Karpas-422 (cell line): ENCODE measurements around the gene ASPHD1. TPM values are rescaled to one million over a fixed set of nuclear protein-coding genes. Genes with fewer than 3 reads are reported as not detected.

Experiments used
- DNase-seq: peaks from one replicate; pipeline ENCODE4 v3.0.0-alpha.2; 2015
- H2AFZ ChIP-seq: fragments of 200-600 bp; sonication (generic); 2 replicates; pipeline ENCODE4 v1.6.1; 2014; ENCODE audit warnings: antibody characterized with exemption, low read length, mixed read lengths
- H3K27ac ChIP-seq: fragments of 200-600 bp; sonication (generic); 2 replicates; pipeline ENCODE4 v1.5.1; 2014; ENCODE audit warnings: mild to moderate bottlenecking, low read length, moderate library complexity
- H3K27me3 ChIP-seq: fragments of 200-600 bp; sonication (generic); 2 replicates; pipeline ENCODE4 v1.6.1; 2014; ENCODE audit warnings: low read length, mixed read lengths
- H3K36me3 ChIP-seq: fragments of 200-600 bp; sonication (generic); 2 replicates; pipeline ENCODE4 v1.6.1; 2014; ENCODE audit warnings: low read length, mixed read lengths; ENCODE audit not compliant: insufficient read depth
- H3K4me1 ChIP-seq: fragments of 200-600 bp; sonication (generic); 2 replicates; pipeline ENCODE4 v1.6.1; 2014; ENCODE audit warnings: mild to moderate bottlenecking, low read length, mixed read lengths
- H3K4me2 ChIP-seq: fragments of 200-600 bp; sonication (generic); 2 replicates; pipeline ENCODE4 v1.6.1; 2014; ENCODE audit warnings: low read length, low read depth, mild to moderate bottlenecking; ENCODE audit not compliant: poor library complexity, severe bottlenecking
- H3K4me3 ChIP-seq: fragments of 200-600 bp; sonication (generic); 2 replicates; pipeline ENCODE4 v1.5.1; 2014; ENCODE audit warnings: mild to moderate bottlenecking, antibody characterized with exemption, low read length, mixed read lengths
- H3K79me2 ChIP-seq: fragments of 200-600 bp; sonication (generic); 2 replicates; pipeline ENCODE4 v1.6.1; 2014; ENCODE audit warnings: mild to moderate bottlenecking, low read length, mixed read lengths
- H3K9ac ChIP-seq: fragments of 200-600 bp; sonication (generic); 2 replicates; pipeline ENCODE4 v1.6.0; 2014; ENCODE audit warnings: low read length
- H3K9me2 ChIP-seq: fragments of 200-600 bp; sonication (generic), shearing (Covaris generic); replicated peaks from 2 replicates; pipeline ENCODE4 v1.6.0; 2014; ENCODE audit warnings: mild to moderate bottlenecking, low read length, moderate library complexity; ENCODE audit not compliant: insufficient read depth
- H3K9me3 ChIP-seq: fragments of 300-700, 200-600 bp; sonication (generic); 2 replicates; pipeline ENCODE4 v1.6.1; 2014; ENCODE audit warnings: low read length, mixed read lengths
- H4K20me1 ChIP-seq: fragments of 200-600 bp; sonication (generic); 2 replicates; pipeline ENCODE4 v1.6.1; 2014; ENCODE audit warnings: mild to moderate bottlenecking, antibody characterized with exemption, low read length, low read depth; ENCODE audit not compliant: insufficient read depth
- total RNA-seq: library from RNA; depleted of rRNA; stranded (reverse); fragments of >200 nt; shearing (Covaris generic); gene quantifications from 2 replicates; pipeline ENCODE4 v1.2.3, GENCODE V29; 2014; ENCODE audit warnings: low replicate concordance; rRNA removed

ASPHD1 gene
- 0.19 and 2.2 TPM in 2 replicates for total RNA-seq

- H3K36me3 ChIP-seq = no peaks in the 10 kb centered on the region
- H3K27ac ChIP-seq = no peak within 1 kb of the TSS
- peak within 1 kb of the TSS; percentile 64 for H3K9ac ChIP-seq
- peaks cover 15% of the 10 kb centered on the region for H3K4me1 ChIP-seq
- H2AFZ ChIP-seq = peak within 1 kb of the TSS; percentile 96
- peak within 1 kb of the TSS; percentile 69 for H3K4me3 ChIP-seq
- peak; percentile 88 for DNase-seq
- peak within 1 kb of the TSS; percentile 93 for H3K4me2 ChIP-seq
- H3K9me3 ChIP-seq = no peaks in the 10 kb centered on the region
- H3K9me2 ChIP-seq = no peaks in the 10 kb centered on the region
- H3K27me3 ChIP-seq = no peaks in the 10 kb centered on the region
- no peaks in the 10 kb centered on the region for H3K79me2 ChIP-seq
- H4K20me1 ChIP-seq = no peaks in the 10 kb centered on the region
Observed at GRCh38 chr16:29900102-29900887, at the start of gene ASPHD1. Gene ASPHD1, plus strand, starts transcription at chr16:29900488. Its CDS starts 484 bp downstream, at chr16:29900972.

- Histone ChIP-seq H3K9me2 (no peaks in the 10 kb centered on the region), H3K36me3 (no peaks in the 10 kb centered on the region), H2AFZ (no peak overlapping the region), H3K27me3 (no peaks in the 10 kb centered on the region), H3K4me2 (no peak overlapping the region), H3K27ac (no peak overlapping the region), H4K20me1 (no peaks in the 10 kb centered on the region), H3K79me2 (no peaks in the 10 kb centered on the region), H3K4me3 (no peak overlapping the region), H3K9ac (no peak overlapping the region), H3K4me1 (no peaks in the 10 kb centered on the region), H3K9me3 (no peaks in the 10 kb centered on the region)
- DNase-seq = no peak
Observed at GRCh38 chr16:29850998-29851397, 49.3 kb upstream of the ASPHD1 start.

GRCh38 chr16:29852654-29853053 lies 47.6 kb upstream of the ASPHD1 start:
- Histone ChIP-seq H3K4me1 (no peaks in the 10 kb centered on the region), H3K4me2 (no peak overlapping the region), H3K9me2 (no peaks in the 10 kb centered on the region), H4K20me1 (no peaks in the 10 kb centered on the region), H3K27ac (no peak overlapping the region), H3K4me3 (no peak overlapping the region), H3K36me3 (no peaks in the 10 kb centered on the region), H3K79me2 (no peaks in the 10 kb centered on the region), H2AFZ (no peak overlapping the region), H3K27me3 (no peaks in the 10 kb centered on the region), H3K9me3 (no peaks in the 10 kb centered on the region), H3K9ac (no peak overlapping the region)
- no peak for DNase-seq

GRCh38 chr16:29854520-29855100 lies 45.7 kb upstream of the ASPHD1 start:
- Histone ChIP-seq H3K9me3 (no peaks in the 10 kb centered on the region), H3K4me2 (no peak overlapping the region), H3K27ac (no peak overlapping the region), H4K20me1 (no peaks in the 10 kb centered on the region), H3K27me3 (no peaks in the 10 kb centered on the region), H3K36me3 (no peaks in the 10 kb centered on the region), H3K4me3 (no peak overlapping the region), H3K9ac (no peak overlapping the region), H2AFZ (no peak overlapping the region), H3K4me1 (no peaks in the 10 kb centered on the region), H3K79me2 (no peaks in the 10 kb centered on the region), H3K9me2 (no peaks in the 10 kb centered on the region)
- no peak for DNase-seq

GRCh38 chr16:29857133-29857760 lies 43.0 kb upstream of the ASPHD1 start:
- Histone ChIP-seq H3K4me1 (peaks cover 8% of the 10 kb centered on the region), H3K36me3 (no peaks in the 10 kb centered on the region), H3K9ac (no peak overlapping the region), H4K20me1 (no peaks in the 10 kb centered on the region), H3K9me2 (no peaks in the 10 kb centered on the region), H3K4me2 (no peak overlapping the region), H3K27me3 (no peaks in the 10 kb centered on the region), H3K9me3 (no peaks in the 10 kb centered on the region), H3K4me3 (no peak overlapping the region), H3K79me2 (peaks cover 4% of the 10 kb centered on the region), H2AFZ (no peak overlapping the region), H3K27ac (no peak overlapping the region)
- DNase-seq = no peak

- no peak overlapping the region for H3K4me3 ChIP-seq
- no peak overlapping the region for H3K9ac ChIP-seq
- H3K27me3 ChIP-seq = no peaks in the 10 kb centered on the region
- H3K9me2 ChIP-seq = no peaks in the 10 kb centered on the region
- H3K27ac ChIP-seq = no peak overlapping the region
- DNase-seq = no peak
- H4K20me1 ChIP-seq = no peaks in the 10 kb centered on the region
- peaks cover 9% of the 10 kb centered on the region for H3K79me2 ChIP-seq
- no peak overlapping the region for H2AFZ ChIP-seq
- H3K36me3 ChIP-seq = no peaks in the 10 kb centered on the region
- no peak overlapping the region for H3K4me2 ChIP-seq
- no peaks in the 10 kb centered on the region for H3K9me3 ChIP-seq
- H3K4me1 ChIP-seq = peaks cover 8% of the 10 kb centered on the region
Observed at GRCh38 chr16:29858149-29858849, 42.0 kb upstream of the ASPHD1 start.

GRCh38 chr16:29858974-29859373 lies 41.3 kb upstream of the ASPHD1 start:
- Histone ChIP-seq H2AFZ (no peak overlapping the region), H3K9me3 (no peaks in the 10 kb centered on the region), H3K27me3 (no peaks in the 10 kb centered on the region), H3K9me2 (no peaks in the 10 kb centered on the region), H3K27ac (no peak overlapping the region), H3K4me3 (no peak overlapping the region), H3K4me2 (no peak overlapping the region), H3K9ac (no peak overlapping the region), H3K36me3 (no peaks in the 10 kb centered on the region), H4K20me1 (no peaks in the 10 kb centered on the region), H3K79me2 (peaks cover 9% of the 10 kb centered on the region), H3K4me1 (peaks cover 12% of the 10 kb centered on the region)
- DNase-seq = no peak

GRCh38 chr16:29860218-29860617 lies 40.1 kb upstream of the ASPHD1 start:
- Histone ChIP-seq H3K9ac (no peak overlapping the region), H3K4me2 (no peak overlapping the region), H2AFZ (no peak overlapping the region), H3K9me2 (no peaks in the 10 kb centered on the region), H3K27ac (no peak overlapping the region), H3K4me1 (peaks cover 12% of the 10 kb centered on the region), H3K9me3 (no peaks in the 10 kb centered on the region), H3K36me3 (no peaks in the 10 kb centered on the region), H4K20me1 (no peaks in the 10 kb centered on the region), H3K27me3 (no peaks in the 10 kb centered on the region), H3K4me3 (no peak overlapping the region), H3K79me2 (peaks cover 9% of the 10 kb centered on the region)
- no peak for DNase-seq
